ENCODE results near the gene PARP12.
A peak's percentile ranks its signal among the peaks of the same experiment; 100 is the strongest.

Gene PARP12

GRCh38 chr7:140033036-140033435 lies 29.7 kb downstream of the PARP12 start:
- peak; percentile 35 for DNase-seq
- Histone ChIP-seq H3K27me3 (replicated peaks) (no peaks in the 10 kb centered on the region), H3K27ac (peak overlapping the region; percentile 50), H3K36me3 (replicated peaks) (peaks cover 5% of the 10 kb centered on the region), H3K4me3 (ENCODE audit: low read depth, low read length) (no peak overlapping the region)
- in situ Hi-C loops (cut with HindIII; ENCODE audit: low pct_ligation_motif_present, low sequenced_read_pairs): no loop called here
- TF ChIP-seq, protein P1, sequence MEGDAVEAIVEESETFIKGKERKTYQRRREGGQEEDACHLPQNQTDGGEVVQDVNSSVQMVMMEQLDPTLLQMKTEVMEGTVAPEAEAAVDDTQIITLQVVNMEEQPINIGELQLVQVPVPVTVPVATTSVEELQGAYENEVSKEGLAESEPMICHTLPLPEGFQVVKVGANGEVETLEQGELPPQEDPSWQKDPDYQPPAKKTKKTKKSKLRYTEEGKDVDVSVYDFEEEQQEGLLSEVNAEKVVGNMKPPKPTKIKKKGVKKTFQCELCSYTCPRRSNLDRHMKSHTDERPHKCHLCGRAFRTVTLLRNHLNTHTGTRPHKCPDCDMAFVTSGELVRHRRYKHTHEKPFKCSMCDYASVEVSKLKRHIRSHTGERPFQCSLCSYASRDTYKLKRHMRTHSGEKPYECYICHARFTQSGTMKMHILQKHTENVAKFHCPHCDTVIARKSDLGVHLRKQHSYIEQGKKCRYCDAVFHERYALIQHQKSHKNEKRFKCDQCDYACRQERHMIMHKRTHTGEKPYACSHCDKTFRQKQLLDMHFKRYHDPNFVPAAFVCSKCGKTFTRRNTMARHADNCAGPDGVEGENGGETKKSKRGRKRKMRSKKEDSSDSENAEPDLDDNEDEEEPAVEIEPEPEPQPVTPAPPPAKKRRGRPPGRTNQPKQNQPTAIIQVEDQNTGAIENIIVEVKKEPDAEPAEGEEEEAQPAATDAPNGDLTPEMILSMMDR (IDR thresholded peaks at IDR 0.05; ENCODE audit: low read depth, low read length, missing control alignments): no peak

GRCh38 chr7:140031364-140031763 lies 31.4 kb downstream of the PARP12 start:
- Histone ChIP-seq H3K27ac (no peak overlapping the region), H3K27me3 (replicated peaks) (no peaks in the 10 kb centered on the region), H3K36me3 (replicated peaks) (no peaks in the 10 kb centered on the region), H3K4me3 (ENCODE audit: low read depth, low read length) (no peak overlapping the region)
- DNase-seq: no peak
- in situ Hi-C loops (cut with HindIII; ENCODE audit: low pct_ligation_motif_present, low sequenced_read_pairs): no loop called here
- TF ChIP-seq, protein P1 (IDR thresholded peaks at IDR 0.05; ENCODE audit: low read depth, low read length, missing control alignments): no peak

DNA sequence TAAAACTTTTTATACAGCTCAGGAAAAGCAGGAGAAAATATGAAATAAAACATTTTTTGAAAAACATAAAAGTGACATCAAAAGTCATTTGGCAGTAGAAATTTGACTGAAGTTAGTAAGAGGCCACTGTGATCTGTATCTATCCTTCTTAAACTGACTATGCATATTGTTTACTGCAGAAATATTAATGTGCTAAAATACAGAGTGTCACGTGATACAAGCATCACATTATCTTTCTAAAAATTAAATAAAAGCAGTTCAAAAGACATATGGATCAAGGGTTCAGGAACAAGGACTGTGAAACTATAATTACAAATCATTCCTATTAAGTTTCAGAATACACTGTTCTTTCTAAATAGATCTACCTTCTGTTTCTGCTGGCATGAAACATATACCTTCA lies 33.7 kb downstream of the PARP12 start:
- H3K27ac ChIP-seq: no peak overlapping the region
- DNase-seq: no peak
- no peaks in the 10 kb centered on the region for H3K36me3 ChIP-seq (replicated peaks)
- TF ChIP-seq, protein P1 (IDR thresholded peaks at IDR 0.05; ENCODE audit: low read depth, low read length, missing control alignments): no peak
- H3K27me3 ChIP-seq (replicated peaks): no peaks in the 10 kb centered on the region
- in situ Hi-C loops (cut with HindIII; ENCODE audit: low pct_ligation_motif_present, low sequenced_read_pairs): no loop called here
- H3K4me3 ChIP-seq (ENCODE audit: low read depth, low read length): no peak overlapping the region

DNA sequence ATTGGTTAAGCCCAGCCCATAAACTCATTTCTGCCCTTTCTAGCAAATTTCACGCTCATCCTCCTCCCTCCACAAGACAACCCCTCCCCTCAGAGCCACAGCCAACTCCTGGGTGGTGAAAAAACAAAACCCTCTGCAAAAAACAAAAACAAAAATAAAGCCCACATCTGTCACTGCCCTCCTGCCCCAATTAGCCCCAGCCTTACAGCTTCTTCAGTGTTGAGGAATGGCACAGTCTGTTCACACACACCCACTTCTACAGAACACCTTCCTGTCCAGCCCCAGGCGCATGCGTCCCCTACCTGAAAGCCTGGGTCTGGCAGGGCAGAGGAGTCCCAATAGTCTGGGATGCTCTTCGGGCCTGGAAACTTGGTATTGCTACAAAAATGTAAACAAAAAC lies 34.4 kb downstream of the PARP12 start:
- no peak overlapping the region for H3K27ac ChIP-seq
- in situ Hi-C loops (cut with HindIII; ENCODE audit: low pct_ligation_motif_present, low sequenced_read_pairs): no loop called here
- no peak for DNase-seq
- H3K27me3 ChIP-seq (replicated peaks): no peaks in the 10 kb centered on the region
- H3K36me3 ChIP-seq (replicated peaks): no peaks in the 10 kb centered on the region
- H3K4me3 ChIP-seq (ENCODE audit: low read depth, low read length): no peak overlapping the region
- TF ChIP-seq, protein P1 (IDR thresholded peaks at IDR 0.05; ENCODE audit: low read depth, low read length, missing control alignments): no peak

GRCh38 chr7:140027858-140028257 lies 34.9 kb downstream of the PARP12 start:
- in situ Hi-C loops (cut with HindIII; ENCODE audit: low pct_ligation_motif_present, low sequenced_read_pairs): no loop called here
- DNase-seq: no peak
- Histone ChIP-seq H3K36me3 (replicated peaks) (peaks cover under 1% of the 10 kb centered on the region), H3K27me3 (replicated peaks) (no peaks in the 10 kb centered on the region), H3K4me3 (ENCODE audit: low read depth, low read length) (no peak overlapping the region), H3K27ac (no peak overlapping the region)
- TF ChIP-seq, protein P1 (IDR thresholded peaks at IDR 0.05; ENCODE audit: low read depth, low read length, missing control alignments): no peak

- no peak overlapping the region for H3K4me3 ChIP-seq (ENCODE audit: low read depth, low read length)
- DNase-seq: no peak
- TF ChIP-seq, protein P1 (IDR thresholded peaks at IDR 0.05; ENCODE audit: low read depth, low read length, missing control alignments): no peak
- in situ Hi-C loops (cut with HindIII; ENCODE audit: low pct_ligation_motif_present, low sequenced_read_pairs): no loop called here
- H3K27ac ChIP-seq: no peak overlapping the region
- peaks cover 3% of the 10 kb centered on the region for H3K36me3 ChIP-seq (replicated peaks)
- no peaks in the 10 kb centered on the region for H3K27me3 ChIP-seq (replicated peaks)
Measured at GRCh38 chr7:140026935-140027334, 35.8 kb downstream of the PARP12 start.

Measured in brain microvascular endothelial cell (primary cell).